ENCODE data around the gene TRNT1.

TRNT1 gene

GRCh38 chr3:3110749-3111361 lies 15.9 kb upstream of the TRNT1 start:
- TF ChIP-seq FOXP2 (optimal IDR thresholded peaks at IDR 0.05; ENCODE audit: borderline replicate concordance, extremely low read depth, extremely low read length, insufficient read depth) (no peak), SIN3A (IDR thresholded peaks at IDR 0.05; ENCODE audit: borderline replicate concordance, insufficient read depth, low read length) (no peak)

- TF ChIP-seq FOXP2 (optimal IDR thresholded peaks at IDR 0.05; ENCODE audit: borderline replicate concordance, extremely low read depth, extremely low read length, insufficient read depth), result no peak
- TF ChIP-seq SIN3A (IDR thresholded peaks at IDR 0.05; ENCODE audit: borderline replicate concordance, insufficient read depth, low read length), result no peak
- TF ChIP-seq, protein P1, sequence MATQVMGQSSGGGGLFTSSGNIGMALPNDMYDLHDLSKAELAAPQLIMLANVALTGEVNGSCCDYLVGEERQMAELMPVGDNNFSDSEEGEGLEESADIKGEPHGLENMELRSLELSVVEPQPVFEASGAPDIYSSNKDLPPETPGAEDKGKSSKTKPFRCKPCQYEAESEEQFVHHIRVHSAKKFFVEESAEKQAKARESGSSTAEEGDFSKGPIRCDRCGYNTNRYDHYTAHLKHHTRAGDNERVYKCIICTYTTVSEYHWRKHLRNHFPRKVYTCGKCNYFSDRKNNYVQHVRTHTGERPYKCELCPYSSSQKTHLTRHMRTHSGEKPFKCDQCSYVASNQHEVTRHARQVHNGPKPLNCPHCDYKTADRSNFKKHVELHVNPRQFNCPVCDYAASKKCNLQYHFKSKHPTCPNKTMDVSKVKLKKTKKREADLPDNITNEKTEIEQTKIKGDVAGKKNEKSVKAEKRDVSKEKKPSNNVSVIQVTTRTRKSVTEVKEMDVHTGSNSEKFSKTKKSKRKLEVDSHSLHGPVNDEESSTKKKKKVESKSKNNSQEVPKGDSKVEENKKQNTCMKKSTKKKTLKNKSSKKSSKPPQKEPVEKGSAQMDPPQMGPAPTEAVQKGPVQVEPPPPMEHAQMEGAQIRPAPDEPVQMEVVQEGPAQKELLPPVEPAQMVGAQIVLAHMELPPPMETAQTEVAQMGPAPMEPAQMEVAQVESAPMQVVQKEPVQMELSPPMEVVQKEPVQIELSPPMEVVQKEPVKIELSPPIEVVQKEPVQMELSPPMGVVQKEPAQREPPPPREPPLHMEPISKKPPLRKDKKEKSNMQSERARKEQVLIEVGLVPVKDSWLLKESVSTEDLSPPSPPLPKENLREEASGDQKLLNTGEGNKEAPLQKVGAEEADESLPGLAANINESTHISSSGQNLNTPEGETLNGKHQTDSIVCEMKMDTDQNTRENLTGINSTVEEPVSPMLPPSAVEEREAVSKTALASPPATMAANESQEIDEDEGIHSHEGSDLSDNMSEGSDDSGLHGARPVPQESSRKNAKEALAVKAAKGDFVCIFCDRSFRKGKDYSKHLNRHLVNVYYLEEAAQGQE (IDR thresholded peaks at IDR 0.05; ENCODE audit: insufficient read depth in 1 of 2, low read depth in 2 of 2, low read length in 2 of 2), result no peak
- TF ChIP-seq POLR2AphosphoS5 (IDR thresholded peaks at IDR 0.05; ENCODE audit: low read depth, low read length), result no peak
- TF ChIP-seq TAF1 (IDR thresholded peaks at IDR 0.05; ENCODE audit: borderline replicate concordance, insufficient read depth, low read length), result no peak
Observed at GRCh38 chr3:3113042-3113709, 13.6 kb upstream of the TRNT1 start.

DNA sequence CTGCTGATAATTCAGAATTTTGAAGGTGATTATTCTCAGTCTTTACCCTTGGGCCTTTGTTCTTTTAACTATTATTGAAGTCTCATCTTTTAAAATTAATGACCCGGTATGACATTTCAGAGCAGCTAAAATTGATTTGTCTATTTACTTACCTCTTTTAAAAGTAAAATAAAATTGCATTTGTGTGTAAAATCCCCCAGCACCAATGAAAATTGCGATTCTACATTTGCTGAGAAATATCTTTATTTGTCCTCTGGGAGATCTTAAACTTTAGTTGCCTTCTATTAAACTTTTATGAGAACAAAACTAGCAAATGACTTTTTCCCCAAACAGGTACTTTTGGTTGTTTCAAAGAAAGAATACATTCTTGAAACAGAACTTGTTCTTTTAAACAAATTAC lies 9.1 kb upstream of the TRNT1 start:
- TF ChIP-seq FOXP2 (optimal IDR thresholded peaks at IDR 0.05; ENCODE audit: borderline replicate concordance, extremely low read depth, extremely low read length, insufficient read depth) (no peak), POLR2AphosphoS5 (IDR thresholded peaks at IDR 0.05; ENCODE audit: low read depth, low read length) (no peak), SIN3A (IDR thresholded peaks at IDR 0.05; ENCODE audit: borderline replicate concordance, insufficient read depth, low read length) (no peak), TAF1 (IDR thresholded peaks at IDR 0.05; ENCODE audit: borderline replicate concordance, insufficient read depth, low read length) (no peak)
- TF ChIP-seq, protein P1 (IDR thresholded peaks at IDR 0.05; ENCODE audit: insufficient read depth in 1 of 2, low read depth in 2 of 2, low read length in 2 of 2), result no peak

- TF ChIP-seq FOXP2 (optimal IDR thresholded peaks at IDR 0.05; ENCODE audit: borderline replicate concordance, extremely low read depth, extremely low read length, insufficient read depth) (no peak), TAF1 (IDR thresholded peaks at IDR 0.05; ENCODE audit: borderline replicate concordance, insufficient read depth, low read length) (no peak), SIN3A (IDR thresholded peaks at IDR 0.05; ENCODE audit: borderline replicate concordance, insufficient read depth, low read length) (no peak), POLR2AphosphoS5 (IDR thresholded peaks at IDR 0.05; ENCODE audit: low read depth, low read length) (no peak)
Observed at GRCh38 chr3:3119393-3119851, 7.3 kb upstream of the TRNT1 start.

GRCh38 chr3:3125977-3126376 lies 763 bp upstream of the TRNT1 start:
- TF ChIP-seq POLR2AphosphoS5 (IDR thresholded peaks at IDR 0.05; ENCODE audit: low read depth, low read length) (no peak), FOXP2 (optimal IDR thresholded peaks at IDR 0.05; ENCODE audit: borderline replicate concordance, extremely low read depth, extremely low read length, insufficient read depth) (no peak), TAF1 (IDR thresholded peaks at IDR 0.05; ENCODE audit: borderline replicate concordance, insufficient read depth, low read length) (no peak), SIN3A (IDR thresholded peaks at IDR 0.05; ENCODE audit: borderline replicate concordance, insufficient read depth, low read length) (no peak)
- TF ChIP-seq, protein P1 (IDR thresholded peaks at IDR 0.05; ENCODE audit: insufficient read depth in 1 of 2, low read depth in 2 of 2, low read length in 2 of 2), result no peak
